ENCODE data around the gene DEFB116. TPM values are rescaled to one million over a fixed set of nuclear protein-coding genes. Genes with fewer than 3 reads are reported as not detected.

DEFB116 gene
- total and polyA plus RNA-seq, 9 donors = not detected

DNA sequence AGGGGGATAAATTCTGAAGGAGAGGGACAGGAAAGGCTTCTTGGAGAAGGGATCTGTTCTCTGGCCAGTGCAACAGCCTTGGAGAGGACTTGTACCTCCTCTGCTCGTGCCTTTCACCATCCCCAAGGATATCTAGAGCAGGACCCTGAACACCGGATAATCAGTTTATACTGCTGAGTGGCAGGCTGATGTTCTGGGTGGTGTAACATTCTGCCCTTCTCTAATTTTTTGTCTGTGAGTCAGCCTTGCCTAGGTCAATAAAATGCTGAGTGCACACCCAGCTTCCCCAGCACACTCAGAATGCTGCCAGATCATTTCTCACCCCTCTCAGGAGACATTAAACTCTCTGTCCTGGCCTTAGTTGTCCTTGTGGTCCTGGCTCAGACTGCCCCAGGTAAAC lies 51.0 kb downstream of the DEFB116 start, which contains the start of gene DEFB115:
Gene DEFB115, plus strand, starts transcription at position 301 of the 400 bp plus-strand sequence. Its CDS starts 0 bp downstream, at position 301.
- Histone ChIP-seq H3K36me3 (no peaks in the 10 kb centered on the region), H3K9me3 (no peaks in the 10 kb centered on the region), H3K27ac (no peak within 1 kb of the TSS), H3K4me1 (ENCODE audit: insufficient read depth) (no peaks in the 10 kb centered on the region), H3K27me3 (no peaks in the 10 kb centered on the region), H3K4me3 (no peak within 1 kb of the TSS)
- TF ChIP-seq EP300 (IDR thresholded peaks at IDR 0.05) = no peak
- TF ChIP-seq, protein P1, sequence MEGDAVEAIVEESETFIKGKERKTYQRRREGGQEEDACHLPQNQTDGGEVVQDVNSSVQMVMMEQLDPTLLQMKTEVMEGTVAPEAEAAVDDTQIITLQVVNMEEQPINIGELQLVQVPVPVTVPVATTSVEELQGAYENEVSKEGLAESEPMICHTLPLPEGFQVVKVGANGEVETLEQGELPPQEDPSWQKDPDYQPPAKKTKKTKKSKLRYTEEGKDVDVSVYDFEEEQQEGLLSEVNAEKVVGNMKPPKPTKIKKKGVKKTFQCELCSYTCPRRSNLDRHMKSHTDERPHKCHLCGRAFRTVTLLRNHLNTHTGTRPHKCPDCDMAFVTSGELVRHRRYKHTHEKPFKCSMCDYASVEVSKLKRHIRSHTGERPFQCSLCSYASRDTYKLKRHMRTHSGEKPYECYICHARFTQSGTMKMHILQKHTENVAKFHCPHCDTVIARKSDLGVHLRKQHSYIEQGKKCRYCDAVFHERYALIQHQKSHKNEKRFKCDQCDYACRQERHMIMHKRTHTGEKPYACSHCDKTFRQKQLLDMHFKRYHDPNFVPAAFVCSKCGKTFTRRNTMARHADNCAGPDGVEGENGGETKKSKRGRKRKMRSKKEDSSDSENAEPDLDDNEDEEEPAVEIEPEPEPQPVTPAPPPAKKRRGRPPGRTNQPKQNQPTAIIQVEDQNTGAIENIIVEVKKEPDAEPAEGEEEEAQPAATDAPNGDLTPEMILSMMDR (IDR thresholded peaks at IDR 0.05) = no peak
- TF ChIP-seq POLR2A (IDR thresholded peaks at IDR 0.05) = no peak
- no peak for DNase-seq
- intact Hi-C loops (cut with DNase I) = no loop called here
- 47 to 50% (median 50%) methylated on average over 2 of the region's 2 CpGs for WGBS, 3 donors

DNA sequence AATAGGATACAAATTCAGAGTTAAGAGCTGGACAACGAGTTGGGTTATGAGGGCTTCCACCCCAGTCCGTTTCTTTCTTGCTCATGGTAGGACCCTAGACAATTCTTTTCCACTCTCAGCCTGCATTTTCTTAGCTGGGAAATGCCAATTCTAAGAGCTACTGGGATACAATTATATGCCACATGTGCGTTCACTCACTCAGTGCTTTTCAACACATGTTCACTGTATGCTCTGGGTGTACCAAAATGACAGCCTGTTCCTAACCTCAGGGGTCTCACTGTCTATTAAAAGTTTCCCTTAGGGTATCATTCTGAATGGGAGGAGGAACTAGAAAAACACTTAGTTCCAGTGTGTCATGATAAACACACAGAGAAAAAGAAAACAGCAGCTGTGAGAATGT lies 51.4 kb downstream of the DEFB116 start:
- DNase-seq = no peak
- no peak overlapping the region for H3K4me3 ChIP-seq
- no peak for TF ChIP-seq POLR2A (IDR thresholded peaks at IDR 0.05)
- TF ChIP-seq EP300 (IDR thresholded peaks at IDR 0.05) = no peak
- TF ChIP-seq, protein P1 (IDR thresholded peaks at IDR 0.05) = no peak
- intact Hi-C loops (cut with DNase I) = no loop called here
- H3K4me1 ChIP-seq (ENCODE audit: insufficient read depth) = no peaks in the 10 kb centered on the region
- H3K36me3 ChIP-seq = no peaks in the 10 kb centered on the region
- 23 to 43% (median 40%) methylated on average over 3 of the region's 3 CpGs for WGBS, 3 donors
- H3K27me3 ChIP-seq = no peaks in the 10 kb centered on the region
- H3K9me3 ChIP-seq = no peaks in the 10 kb centered on the region
- no peak overlapping the region for H3K27ac ChIP-seq

Small RNA genes within 50 kb of the gene (small RNA-seq; reads per million reads assigned to genes)
- not detected for gene RNA5SP480

Other genes starting within 250 kb of the DEFB116 start
- not detected for gene DEFB115, start 50.9 kb downstream of the DEFB116 start, total RNA-seq
- not detected for gene DEFB115, start 50.9 kb downstream of the DEFB116 start, polyA plus RNA-seq
- gene DEFB118, start 60.0 kb upstream of the DEFB116 start, total RNA-seq = not detected
- gene DEFB118, start 60.0 kb upstream of the DEFB116 start, polyA plus RNA-seq = under 1 TPM in 1 of 2 donors, not detected in 1; 0.43 TPM
- gene DEFB119, start 82.0 kb upstream of the DEFB116 start, total RNA-seq = not detected
- not detected for gene DEFB119, start 82.0 kb upstream of the DEFB116 start, polyA plus RNA-seq
- not detected for gene DEFB121, start 97.6 kb upstream of the DEFB116 start, total RNA-seq
- not detected for gene DEFB121, start 97.6 kb upstream of the DEFB116 start, polyA plus RNA-seq
- gene DEFB123, start 132.0 kb upstream of the DEFB116 start, total RNA-seq = not detected
- not detected for gene DEFB123, start 132.0 kb upstream of the DEFB116 start, polyA plus RNA-seq
- under 1 TPM in 2 of 7 donors, not detected in 5; 0.45 to 0.62 TPM for gene DEFB124, start 166.5 kb upstream of the DEFB116 start, total RNA-seq
- gene DEFB124, start 166.5 kb upstream of the DEFB116 start, polyA plus RNA-seq = under 1 TPM in 1 of 2 donors, not detected in 1; 0.82 TPM
- 1 to 10 TPM; 1.1 to 6.5 (median 2.4) TPM for gene REM1, start 166.7 kb upstream of the DEFB116 start, total RNA-seq
- gene REM1, start 166.7 kb upstream of the DEFB116 start, polyA plus RNA-seq = 1 to 10 TPM; 2.9 to 5.3 TPM
- gene HM13, start 205.9 kb upstream of the DEFB116 start, total RNA-seq = 100 to 1,000 TPM in 3 of 7 donors, 10 to 100 TPM in 4; 30.2 to 158 (median 97.3) TPM
- gene HM13, start 205.9 kb upstream of the DEFB116 start, polyA plus RNA-seq = 100 to 1,000 TPM in 1 of 2 donors, 10 to 100 TPM in 1; 72.6 to 129 TPM

Measured in ovary (tissue), 9 donors.